Measurements from ENCODE around the gene CEP76.

CEP76 gene

DNA sequence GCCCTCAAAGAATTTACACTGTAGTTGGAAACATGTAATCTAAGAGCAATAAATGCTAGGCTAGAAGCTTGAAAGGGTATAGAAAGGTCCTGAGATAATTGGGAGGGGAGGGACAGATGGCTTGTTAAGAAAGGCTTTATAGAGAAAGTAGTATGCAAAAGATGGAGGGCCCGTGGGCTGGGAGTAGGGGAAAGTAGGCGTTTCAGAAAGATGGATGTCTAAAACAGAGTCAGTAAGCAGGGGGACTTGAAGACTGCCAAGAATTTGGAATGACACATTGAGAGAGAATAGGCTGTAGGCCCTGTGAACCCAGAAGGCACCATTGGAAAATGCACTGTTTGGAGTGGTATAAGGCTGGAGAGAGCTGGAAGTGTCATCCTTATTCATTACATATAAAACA lies 1.1 kb upstream of the CEP76 start:
- Histone ChIP-seq H2AFZ (ENCODE audit: low read depth, low read length, severe bottlenecking) (no peak overlapping the region), H3K9me3 (ENCODE audit: insufficient read depth, low read length) (no peaks in the 10 kb centered on the region), H4K20me1 (ENCODE audit: low read depth, low read length) (no peaks in the 10 kb centered on the region), H3K27me3 (ENCODE audit: low read length) (no peaks in the 10 kb centered on the region), H3K4me2 (ENCODE audit: low read depth, low read length, poor library complexity, severe bottlenecking) (peak overlapping the region; percentile 87), H3F3A (ENCODE audit: insufficient read depth) (0 out of 2 replicates have a peak, but pooled peaks cover 2% of the 10 kb centered on the region), H3K4me3 (ENCODE audit: insufficient read depth, low read length, poor library complexity, severe bottlenecking) (peak overlapping the region; percentile 79), H3K27ac (ENCODE audit: low read depth, low read length) (peak overlapping the region; percentile 75), H3K79me2 (ENCODE audit: insufficient read depth, low read length) (peaks cover 45% of the 10 kb centered on the region), H3K36me3 (ENCODE audit: low read length) (peaks cover 13% of the 10 kb centered on the region; the same call in 1 of the 2 replicates), H3K9me2 (replicated peaks; ENCODE audit: insufficient read depth, low read length) (no peaks in the 10 kb centered on the region), H3K9ac (ENCODE audit: low read length) (peak overlapping the region; percentile 95)
- TF ChIP-seq EZH2phosphoT487 (conservative IDR thresholded peaks at IDR 0.05; ENCODE audit: low read length) (no peak), CTCF (IDR thresholded peaks at IDR 0.05; ENCODE audit: insufficient read depth, low read length, poor library complexity, severe bottlenecking) (no peak)

DNA sequence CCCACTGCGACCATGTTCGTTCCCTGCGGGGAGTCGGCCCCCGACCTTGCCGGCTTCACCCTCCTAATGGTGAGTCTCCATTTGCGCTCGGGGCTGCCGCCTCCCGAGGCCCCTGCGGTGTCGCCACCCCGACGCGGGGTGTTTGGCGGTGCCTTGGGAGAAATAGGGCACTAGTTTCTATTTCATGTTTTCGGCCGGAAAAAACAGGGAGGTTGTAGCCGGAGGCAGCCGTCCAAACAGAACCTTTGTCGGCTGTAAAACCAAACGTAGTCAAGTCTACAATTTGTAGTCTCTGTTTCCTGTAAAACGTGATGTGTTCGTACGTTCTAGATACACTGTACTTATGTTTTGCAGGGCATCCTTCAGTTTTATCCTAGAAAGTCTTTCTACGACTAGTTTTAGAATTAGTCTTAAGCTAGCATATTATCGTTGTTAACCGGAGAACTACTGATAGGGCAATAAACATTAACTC lies 609 bp upstream of the CEP76 start:
- H3K4me2 ChIP-seq (ENCODE audit: low read depth, low read length, poor library complexity, severe bottlenecking): peak overlapping the region; percentile 87
- 0 out of 2 replicates have a peak, but pooled peaks cover 2% of the 10 kb centered on the region for H3F3A ChIP-seq (ENCODE audit: insufficient read depth)
- H3K9me2 ChIP-seq (replicated peaks; ENCODE audit: insufficient read depth, low read length): no peaks in the 10 kb centered on the region
- H3K9ac ChIP-seq (ENCODE audit: low read length): peak overlapping the region; percentile 95
- H3K4me3 ChIP-seq (ENCODE audit: insufficient read depth, low read length, poor library complexity, severe bottlenecking): peak overlapping the region; percentile 79
- peak overlapping the region; percentile 75 for H3K27ac ChIP-seq (ENCODE audit: low read depth, low read length)
- H4K20me1 ChIP-seq (ENCODE audit: low read depth, low read length): no peaks in the 10 kb centered on the region
- H3K27me3 ChIP-seq (ENCODE audit: low read length): no peaks in the 10 kb centered on the region
- TF ChIP-seq EZH2phosphoT487 (conservative IDR thresholded peaks at IDR 0.05; ENCODE audit: low read length) (no peak), CTCF (IDR thresholded peaks at IDR 0.05; ENCODE audit: insufficient read depth, low read length, poor library complexity, severe bottlenecking) (no peak)
- no peaks in the 10 kb centered on the region for H3K9me3 ChIP-seq (ENCODE audit: insufficient read depth, low read length)
- H3K79me2 ChIP-seq (ENCODE audit: insufficient read depth, low read length): peaks cover 45% of the 10 kb centered on the region
- peaks cover 13% of the 10 kb centered on the region; the same call in 1 of the 2 replicates for H3K36me3 ChIP-seq (ENCODE audit: low read length)
- H2AFZ ChIP-seq (ENCODE audit: low read depth, low read length, severe bottlenecking): peak overlapping the region; percentile 54

DNA sequence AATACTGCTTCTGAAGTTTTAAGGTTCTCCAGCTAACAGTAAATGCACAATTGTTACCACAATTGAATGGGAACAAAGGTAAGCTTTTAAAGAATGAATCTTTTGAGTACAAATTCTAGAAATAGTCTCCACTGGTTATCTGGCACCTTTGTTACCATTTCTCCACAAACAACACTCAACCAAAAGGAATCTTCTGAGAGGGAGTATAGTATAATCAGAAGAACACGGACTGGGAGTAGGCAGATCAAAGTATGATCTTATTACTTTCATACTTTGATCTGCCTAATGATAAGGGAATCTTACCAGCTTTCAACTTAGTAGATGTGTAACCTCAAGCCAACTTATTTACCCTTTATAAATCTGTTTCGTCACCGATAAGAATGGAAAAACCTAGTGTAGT lies 1.4 kb downstream of the CEP76 start:
- 0 out of 2 replicates have a peak, but pooled peaks cover 2% of the 10 kb centered on the region for H3F3A ChIP-seq (ENCODE audit: insufficient read depth)
- no peaks in the 10 kb centered on the region for H3K27me3 ChIP-seq (ENCODE audit: low read length)
- peaks cover 45% of the 10 kb centered on the region for H3K79me2 ChIP-seq (ENCODE audit: insufficient read depth, low read length)
- H4K20me1 ChIP-seq (ENCODE audit: low read depth, low read length): no peaks in the 10 kb centered on the region
- peak overlapping the region; percentile 87 for H3K4me2 ChIP-seq (ENCODE audit: low read depth, low read length, poor library complexity, severe bottlenecking)
- H3K9ac ChIP-seq (ENCODE audit: low read length): peak overlapping the region; percentile 95
- no peaks in the 10 kb centered on the region for H3K9me3 ChIP-seq (ENCODE audit: insufficient read depth, low read length)
- no peaks in the 10 kb centered on the region for H3K9me2 ChIP-seq (replicated peaks; ENCODE audit: insufficient read depth, low read length)
- peaks cover 15% of the 10 kb centered on the region; the same call in 1 of the 2 replicates for H3K36me3 ChIP-seq (ENCODE audit: low read length)
- no peak for TF ChIP-seq EZH2phosphoT487 (conservative IDR thresholded peaks at IDR 0.05; ENCODE audit: low read length)
- no peak for TF ChIP-seq CTCF (IDR thresholded peaks at IDR 0.05; ENCODE audit: insufficient read depth, low read length, poor library complexity, severe bottlenecking)
- H3K4me3 ChIP-seq (ENCODE audit: insufficient read depth, low read length, poor library complexity, severe bottlenecking): peak overlapping the region; percentile 79
- no peak overlapping the region for H2AFZ ChIP-seq (ENCODE audit: low read depth, low read length, severe bottlenecking)
- no peak overlapping the region for H3K27ac ChIP-seq (ENCODE audit: low read depth, low read length)

Data from SU-DHL-6 (cell line).